Mesodermal cell (in vitro differentiated cells): ENCODE measurements around the gene PRTN3.

Source experiments
- H3K27ac ChIP-seq: 2 replicates; pipeline ENCODE4 v1.7.0; 2013; ENCODE audit warnings: mild to moderate bottlenecking, low read depth, low read length, moderate library complexity; ENCODE audit not compliant: severe bottlenecking
- H3K36me3 ChIP-seq: 2 replicates; pipeline ENCODE4 v1.7.1; 2013; ENCODE audit warnings: mild to moderate bottlenecking, low read length, moderate library complexity; ENCODE audit not compliant: control insufficient read depth, insufficient read depth
- H3K4me1 ChIP-seq: one replicate; pipeline ENCODE4 v1.7.1; 2013; ENCODE audit warnings: mild to moderate bottlenecking, low read length; ENCODE audit not compliant: insufficient read depth, control insufficient read depth, poor library complexity, severe bottlenecking
- H3K4me3 ChIP-seq: 2 replicates; pipeline ENCODE4 v1.7.0; 2013; ENCODE audit warnings: low read length, control low read depth, mild to moderate bottlenecking; ENCODE audit not compliant: insufficient read depth, poor library complexity, severe bottlenecking; ENCODE audit errors: extremely low read depth
- H3K9me3 ChIP-seq: 2 replicates; pipeline ENCODE4 v1.7.1; 2013; ENCODE audit warnings: mild to moderate bottlenecking, low read length, moderate library complexity; ENCODE audit not compliant: control insufficient read depth
- WGBS, 2 experiments: methylation state at CpG; one replicate each; pipeline ENCODE4 v1.1.5; 2013; ENCODE audit warnings: missing lambda C conversion rate in 2 of 2; ENCODE audit not compliant: insufficient coverage in 2 of 2; 5-methylcytosine and 5-hydroxymethylcytosine counted together

PRTN3 gene

DNA sequence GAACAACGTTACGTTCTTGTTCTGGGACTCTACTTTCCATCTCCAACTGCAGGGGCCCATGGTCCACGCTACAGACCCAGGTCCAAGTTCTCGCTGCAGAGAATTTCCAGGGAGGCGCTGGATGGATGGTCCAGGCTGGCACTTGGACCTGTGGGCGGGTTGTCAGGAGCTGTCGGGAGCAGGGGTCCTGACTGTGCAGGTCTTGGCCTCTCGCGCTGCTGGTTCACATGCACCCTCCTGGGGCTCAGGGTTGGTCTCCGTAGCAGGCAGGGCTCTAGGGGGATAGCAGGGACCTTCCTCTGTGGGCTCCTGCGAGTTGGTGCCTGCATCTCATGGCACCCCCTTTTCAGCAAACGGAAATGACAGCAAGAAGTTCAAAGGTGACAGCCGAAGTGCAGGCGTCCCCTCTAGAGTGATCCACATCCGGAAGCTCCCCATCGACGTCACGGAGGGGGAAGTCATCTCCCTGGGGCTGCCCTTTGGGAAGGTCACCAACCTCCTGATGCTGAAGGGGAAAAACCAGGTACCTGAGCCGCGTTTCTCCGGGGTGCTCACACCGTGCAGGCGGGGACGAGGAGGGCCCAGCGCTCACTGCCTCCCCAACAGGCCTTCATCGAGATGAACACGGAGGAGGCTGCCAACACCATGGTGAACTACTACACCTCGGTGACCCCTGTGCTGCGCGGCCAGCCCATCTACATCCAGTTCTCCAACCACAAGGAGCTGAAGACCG is 36.9 kb upstream of the PRTN3 start:
- Histone ChIP-seq H3K36me3 (peaks cover 99% of the 10 kb centered on the region), H3K4me3 (no peak overlapping the region), H3K9me3 (no peaks in the 10 kb centered on the region), H3K4me1 (peaks cover 30% of the 10 kb centered on the region), H3K27ac (no peak overlapping the region)
- 97 to 98% methylated on average over 30 to 31 of the region's 31 CpGs for WGBS, 2 experiments

DNA sequence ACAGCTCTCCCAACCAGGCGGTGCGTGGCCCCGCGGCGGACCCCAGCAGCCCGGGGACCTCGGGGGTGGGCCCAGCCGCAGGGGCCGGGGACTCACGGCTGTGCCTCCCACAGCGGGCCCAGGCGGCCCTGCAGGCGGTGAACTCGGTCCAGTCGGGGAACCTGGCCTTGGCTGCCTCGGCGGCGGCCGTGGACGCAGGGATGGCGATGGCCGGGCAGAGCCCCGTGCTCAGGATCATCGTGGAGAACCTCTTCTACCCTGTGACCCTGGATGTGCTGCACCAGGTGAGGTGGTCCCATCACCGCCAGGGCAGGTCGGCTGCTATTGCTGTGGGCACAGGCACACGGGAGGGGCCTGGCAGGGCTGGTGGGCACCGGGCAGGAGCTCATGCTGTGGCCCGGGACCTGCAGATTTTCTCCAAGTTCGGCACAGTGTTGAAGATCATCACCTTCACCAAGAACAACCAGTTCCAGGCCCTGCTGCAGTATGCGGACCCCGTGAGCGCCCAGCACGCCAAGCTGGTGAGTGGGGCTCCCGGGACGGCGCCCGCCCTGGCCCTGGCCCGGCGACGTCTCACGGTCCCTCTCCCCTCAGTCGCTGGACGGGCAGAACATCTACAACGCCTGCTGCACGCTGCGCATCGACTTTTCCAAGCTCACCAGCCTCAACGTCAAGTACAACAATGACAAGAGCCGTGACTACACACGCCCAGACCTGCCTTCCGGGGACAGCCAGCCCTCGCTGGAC is 36.2 kb upstream of the PRTN3 start:
- H3K4me3 ChIP-seq = no peak overlapping the region
- no peaks in the 10 kb centered on the region for H3K9me3 ChIP-seq
- peak overlapping the region; percentile 29 for H3K27ac ChIP-seq
- peaks cover 28% of the 10 kb centered on the region for H3K4me1 ChIP-seq
- WGBS, 2 experiments = 97 to 98% methylated on average over 38 to 53 of the region's 53 CpGs
- peaks cover 99% of the 10 kb centered on the region for H3K36me3 ChIP-seq

DNA sequence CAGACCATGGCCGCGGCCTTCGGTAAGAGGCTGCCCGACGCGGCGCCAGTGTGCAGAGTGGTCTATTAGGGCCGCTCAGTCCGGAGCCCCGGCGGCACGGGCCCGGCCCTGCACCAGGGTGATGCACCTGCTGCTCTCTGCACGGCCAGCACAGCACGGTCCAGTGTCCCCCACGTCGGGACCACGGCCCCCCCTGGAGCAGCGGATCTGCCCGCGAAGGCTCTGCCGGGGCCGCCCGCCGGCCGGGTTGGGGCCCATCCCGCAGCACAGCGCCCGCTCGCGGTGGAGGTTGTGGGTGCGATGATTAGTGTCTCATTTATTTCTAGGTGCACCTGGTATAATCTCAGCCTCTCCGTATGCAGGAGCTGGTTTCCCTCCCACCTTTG is 35.6 kb upstream of the PRTN3 start:
- 97% methylated on average over 31 to 33 of the region's 33 CpGs for WGBS, 2 experiments
- H3K9me3 ChIP-seq = no peaks in the 10 kb centered on the region
- no peak overlapping the region for H3K27ac ChIP-seq
- peaks cover 23% of the 10 kb centered on the region for H3K4me1 ChIP-seq
- no peak overlapping the region for H3K4me3 ChIP-seq
- H3K36me3 ChIP-seq = peaks cover 99% of the 10 kb centered on the region

DNA sequence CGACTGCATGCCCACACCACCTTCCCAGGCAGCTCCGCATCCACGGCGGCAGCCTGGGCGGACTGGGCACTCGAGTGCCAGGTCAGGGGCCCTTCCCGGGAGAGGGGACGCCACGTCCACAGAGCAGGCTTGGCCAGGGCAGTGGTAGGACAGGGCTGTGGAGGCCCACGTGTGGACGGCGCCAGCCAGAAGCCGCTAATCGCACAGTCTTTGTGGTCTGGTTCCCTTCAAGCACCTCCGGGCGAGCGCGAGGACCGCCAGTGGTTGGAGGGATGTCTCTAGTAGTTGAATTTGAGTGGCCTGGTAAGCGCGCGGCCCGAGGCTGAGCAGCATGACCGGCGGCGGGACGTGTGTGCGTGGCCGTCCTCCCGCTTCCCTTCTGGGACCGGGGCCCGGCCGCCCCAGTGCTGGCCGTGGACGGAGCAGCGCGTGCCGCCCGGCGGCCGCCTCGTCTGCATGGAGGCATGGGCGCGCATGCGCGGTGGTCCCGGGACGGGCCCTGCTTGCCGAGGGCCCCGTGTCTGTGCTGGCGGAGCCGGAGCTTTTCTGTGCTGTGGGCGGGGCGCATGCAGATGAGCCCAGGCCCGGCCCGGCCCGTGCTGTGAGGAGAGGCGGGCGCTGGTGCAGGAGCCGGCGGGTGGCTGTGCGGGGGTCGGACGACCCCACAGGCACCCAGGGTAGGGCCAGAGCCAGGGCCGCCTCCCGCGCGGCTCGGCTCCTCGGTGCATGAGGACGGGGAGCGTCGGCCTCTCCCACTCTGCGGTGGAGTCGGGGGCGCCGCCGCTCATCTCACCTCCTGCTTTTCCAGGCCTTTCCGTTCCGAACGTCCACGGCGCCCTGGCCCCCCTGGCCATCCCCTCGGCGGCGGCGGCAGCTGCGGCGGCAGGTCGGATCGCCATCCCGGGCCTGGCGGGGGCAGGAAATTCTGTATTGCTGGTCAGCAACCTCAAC is 34.9 kb upstream of the PRTN3 start:
- Histone ChIP-seq H3K4me3 (no peak overlapping the region), H3K27ac (no peak overlapping the region), H3K36me3 (peaks cover 100% of the 10 kb centered on the region), H3K4me1 (peaks cover 16% of the 10 kb centered on the region), H3K9me3 (no peaks in the 10 kb centered on the region)
- 94 to 95% methylated on average over 86 to 93 of the region's 93 CpGs for WGBS, 2 experiments

DNA sequence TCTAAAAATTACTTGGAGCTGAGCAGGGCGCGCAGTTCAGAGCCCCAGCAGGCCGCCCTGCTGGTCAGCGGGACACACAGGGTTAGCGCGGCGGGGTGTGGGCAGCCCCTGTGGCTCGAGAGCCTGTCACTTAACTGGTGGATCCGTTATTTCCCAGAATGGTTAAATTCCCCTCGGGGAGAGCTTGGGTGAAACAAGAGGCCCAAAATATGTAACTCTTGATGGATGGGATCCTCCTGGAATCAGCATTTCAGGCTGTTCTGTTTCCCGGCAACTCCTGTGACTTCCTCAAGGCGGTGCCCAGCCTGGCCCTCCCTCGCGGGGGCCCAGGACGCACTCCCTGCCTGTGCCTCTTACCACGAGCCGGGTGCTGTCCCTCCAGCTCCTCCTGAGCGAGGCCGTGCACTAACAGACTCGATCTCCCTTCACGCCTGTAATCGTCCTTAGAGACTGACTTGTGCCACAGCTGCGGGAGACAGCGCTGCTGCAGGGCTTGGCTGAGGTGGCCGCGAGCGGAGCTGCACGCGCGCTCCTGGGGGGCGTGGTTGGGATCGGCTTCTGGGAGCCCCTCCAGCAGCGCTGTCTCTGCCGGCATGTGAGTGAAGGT is 33.9 kb upstream of the PRTN3 start:
- Histone ChIP-seq H3K4me1 (peaks cover 5% of the 10 kb centered on the region), H3K4me3 (no peak overlapping the region), H3K27ac (peak overlapping the region; percentile 36), H3K9me3 (no peaks in the 10 kb centered on the region), H3K36me3 (peaks cover 100% of the 10 kb centered on the region)
- 92 to 96% methylated on average over 34 of the region's 34 CpGs for WGBS, 2 experiments

DNA sequence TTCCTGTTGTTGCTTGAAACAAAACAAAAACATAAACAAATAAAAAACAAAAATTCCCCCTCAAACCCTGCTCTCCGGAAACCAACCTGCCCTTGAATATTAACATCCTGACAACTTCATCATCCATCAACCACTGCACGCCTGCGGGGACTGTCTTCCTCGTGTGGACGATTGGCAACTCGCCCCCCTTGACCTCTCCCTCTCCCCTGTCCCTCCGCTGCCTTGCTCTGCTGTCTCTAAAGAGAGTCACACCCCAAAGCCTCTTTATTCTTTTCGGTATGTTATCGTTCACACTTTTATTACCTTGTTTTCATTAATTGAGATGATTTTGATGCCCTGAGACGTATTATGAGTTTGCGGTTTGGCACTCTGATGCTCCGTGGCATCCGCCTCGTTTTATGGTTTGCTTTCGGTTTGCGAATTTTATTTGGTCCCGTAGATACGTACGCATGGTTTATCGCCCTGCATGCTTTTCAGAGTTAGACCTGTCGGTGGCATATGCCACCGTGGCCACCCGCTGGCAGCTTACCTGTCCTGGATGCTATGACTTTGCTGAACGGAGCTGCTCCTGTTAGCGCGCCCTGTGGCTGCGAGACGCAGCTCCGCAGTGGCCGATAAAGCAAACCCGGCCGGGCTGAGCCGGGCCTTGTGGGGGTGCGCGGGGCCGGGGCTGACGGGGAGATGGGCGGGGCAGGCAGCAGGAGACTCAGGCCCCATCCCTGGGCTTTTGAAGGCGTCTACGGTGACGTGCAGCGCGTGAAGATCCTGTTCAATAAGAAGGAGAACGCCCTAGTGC is 33.0 kb upstream of the PRTN3 start:
- Histone ChIP-seq H3K9me3 (no peaks in the 10 kb centered on the region), H3K36me3 (peaks cover 95% of the 10 kb centered on the region), H3K4me1 (no peaks in the 10 kb centered on the region), H3K4me3 (no peak overlapping the region), H3K27ac (peak overlapping the region; percentile 36)
- 96 to 99% methylated on average over 41 to 42 of the region's 44 CpGs for WGBS, 2 experiments

DNA sequence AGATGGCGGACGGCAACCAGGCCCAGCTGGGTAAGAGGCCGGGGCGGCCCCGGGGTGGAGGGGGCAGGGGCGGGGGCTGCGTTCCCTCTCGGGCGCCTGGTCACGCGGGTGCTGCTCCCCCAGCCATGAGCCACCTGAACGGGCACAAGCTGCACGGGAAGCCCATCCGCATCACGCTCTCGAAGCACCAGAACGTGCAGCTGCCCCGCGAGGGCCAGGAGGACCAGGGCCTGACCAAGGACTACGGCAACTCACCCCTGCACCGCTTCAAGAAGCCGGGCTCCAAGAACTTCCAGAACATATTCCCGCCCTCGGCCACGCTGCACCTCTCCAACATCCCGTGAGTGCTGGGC is 32.4 kb upstream of the PRTN3 start:
- WGBS, 2 experiments = 95 to 98% methylated on average over 19 to 23 of the region's 26 CpGs
- H3K9me3 ChIP-seq = no peaks in the 10 kb centered on the region
- peaks cover 92% of the 10 kb centered on the region for H3K36me3 ChIP-seq
- H3K4me3 ChIP-seq = no peak overlapping the region
- H3K27ac ChIP-seq = no peak overlapping the region
- H3K4me1 ChIP-seq = no peaks in the 10 kb centered on the region

DNA sequence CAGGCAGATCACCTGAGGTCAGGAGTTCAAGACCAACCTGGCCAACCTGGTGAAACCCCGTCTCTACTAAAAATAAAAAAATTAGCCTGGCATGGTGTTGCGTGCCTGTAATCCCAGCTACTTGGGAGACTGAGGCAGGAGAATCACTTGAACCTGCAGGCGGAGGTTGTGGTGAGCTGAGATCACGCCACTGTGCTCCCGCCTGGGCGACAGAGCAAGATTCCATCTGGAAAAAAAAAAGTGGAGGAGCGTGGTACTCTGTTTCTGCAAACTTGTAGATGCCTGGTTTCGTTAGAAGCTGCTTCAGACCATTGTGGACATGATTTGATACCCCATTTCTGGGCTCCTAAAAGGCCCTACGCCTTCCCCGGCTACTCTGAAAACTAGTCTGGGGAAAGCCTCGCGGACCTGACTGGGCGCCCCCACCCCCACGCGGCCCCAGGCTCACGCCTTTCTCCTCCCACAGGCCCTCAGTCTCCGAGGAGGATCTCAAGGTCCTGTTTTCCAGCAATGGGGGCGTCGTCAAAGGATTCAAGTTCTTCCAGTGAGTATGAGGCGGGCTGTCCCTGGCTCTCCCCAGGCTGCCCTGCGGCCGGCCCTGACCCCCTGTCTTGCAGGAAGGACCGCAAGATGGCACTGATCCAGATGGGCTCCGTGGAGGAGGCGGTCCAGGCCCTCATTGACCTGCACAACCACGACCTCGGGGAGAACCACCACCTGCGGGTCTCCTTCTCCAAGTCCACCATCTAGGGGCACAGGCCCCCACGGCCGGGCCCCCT is 30.5 kb upstream of the PRTN3 start:
- 96% methylated on average over 27 to 30 of the region's 30 CpGs for WGBS, 2 experiments
- Histone ChIP-seq H3K4me1 (no peaks in the 10 kb centered on the region), H3K36me3 (peaks cover 83% of the 10 kb centered on the region), H3K27ac (no peak overlapping the region), H3K4me3 (no peak overlapping the region), H3K9me3 (no peaks in the 10 kb centered on the region)

DNA sequence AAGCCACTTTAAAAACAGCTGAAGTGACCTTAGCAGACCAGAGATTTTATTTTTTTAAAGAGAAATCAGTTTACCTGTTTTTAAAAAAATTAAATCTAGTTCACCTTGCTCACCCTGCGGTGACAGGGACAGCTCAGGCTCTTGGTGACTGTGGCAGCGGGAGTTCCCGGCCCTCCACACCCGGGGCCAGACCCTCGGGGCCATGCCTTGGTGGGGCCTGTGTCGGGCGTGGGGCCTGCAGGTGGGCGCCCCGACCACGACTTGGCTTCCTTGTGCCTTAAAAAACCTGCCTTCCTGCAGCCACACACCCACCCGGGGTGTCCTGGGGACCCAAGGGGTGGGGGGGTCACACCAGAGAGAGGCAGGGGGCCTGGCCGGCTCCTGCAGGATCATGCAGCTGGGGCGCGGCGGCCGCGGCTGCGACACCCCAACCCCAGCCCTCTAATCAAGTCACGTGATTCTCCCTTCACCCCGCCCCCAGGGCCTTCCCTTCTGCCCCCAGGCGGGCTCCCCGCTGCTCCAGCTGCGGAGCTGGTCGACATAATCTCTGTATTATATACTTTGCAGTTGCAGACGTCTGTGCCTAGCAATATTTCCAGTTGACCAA is 29.8 kb upstream of the PRTN3 start:
- Histone ChIP-seq H3K27ac (peak overlapping the region; percentile 5), H3K4me3 (no peak overlapping the region), H3K9me3 (no peaks in the 10 kb centered on the region), H3K4me1 (no peaks in the 10 kb centered on the region), H3K36me3 (peaks cover 78% of the 10 kb centered on the region)
- 91 to 98% methylated on average over 8 to 23 of the region's 25 CpGs for WGBS, 2 experiments
